ENCODE measurements around the gene DNPH1. TPM values are rescaled to one million over a fixed set of nuclear protein-coding genes. Genes with fewer than 3 reads are reported as not detected.

Gene DNPH1
- total and polyA plus RNA-seq, 2 of the 8 experiments (the other 6 are each of a cell fraction or from before 2014, with no cell fraction given) = 33.9 to 134 TPM

GRCh38 chr6:43219119-43219518 is 10.2 kb downstream of the DNPH1 start:
- H3K36me3 ChIP-seq (ENCODE audit: control insufficient read depth in 2 of 4, insufficient read depth in 4 of 4, low read length in 3 of 4) = no peaks in the 10 kb centered on the region; a peak in 1 of 8 replicates
- H3K56ac ChIP-seq (replicated peaks; ENCODE audit: insufficient read length, low read depth, low read length) = no peak overlapping the region
- no peak overlapping the region for H4K8ac ChIP-seq (ENCODE audit: extremely low read depth, insufficient read depth, low read length)
- H3K4me2 ChIP-seq (ENCODE audit: insufficient read depth in 1 of 2, low read depth in 2 of 2, low read length in 2 of 2) = no peak overlapping the region
- no peaks in the 10 kb centered on the region for H3K23me2 ChIP-seq (ENCODE audit: low read depth, low read length)
- H2BK20ac ChIP-seq (ENCODE audit: low read length) = no peak overlapping the region
- H2BK15ac ChIP-seq (ENCODE audit: low read length) = no peak overlapping the region
- FAIRE-seq (no peak), DNase-seq (ENCODE audit: low read depth in 1 of 2, low spot score in 2 of 2) (no peak)
- no peak overlapping the region for H3K14ac ChIP-seq (ENCODE audit: insufficient read length)
- CTCF ChIA-PET (ENCODE audit: partially characterized antibody) = interaction anchor here (0.6 to 3.2 kb wide), 5 partner anchors 9 to 137 kb away, joined by 3 to 9 read pairs (median 4); no protein-coding TSS in a partner anchor
- H3K27me3 ChIP-seq (replicated peaks in 1 of 4; ENCODE audit: control insufficient read depth in 3 of 4, extremely low read depth in 1 of 4, insufficient read depth in 3 of 4, low read length in 3 of 4) = no peaks in the 10 kb centered on the region
- no peak overlapping the region for H2BK120ac ChIP-seq (replicated peaks; ENCODE audit: low read depth, low read length)
- no peak overlapping the region for H4K91ac ChIP-seq (replicated peaks; ENCODE audit: insufficient read length, low read length)
- no peak overlapping the region for H3K9ac ChIP-seq (replicated peaks in 1 of 4; ENCODE audit: extremely low read depth in 1 of 4, low read depth in 3 of 4, low read length in 3 of 4)
- 0 out of 2 replicates have a peak, but pooled peaks cover 2% of the 10 kb centered on the region for H3K79me1 ChIP-seq (ENCODE audit: low read depth, low read length)
- H2AK5ac ChIP-seq (ENCODE audit: low read depth, low read length) = no peak overlapping the region
- no peaks in the 10 kb centered on the region for H3K9me3 ChIP-seq (ENCODE audit: insufficient read depth in 2 of 2, low read depth in 1 of 2, low read length in 1 of 2)
- WGBS, 2 experiments (ENCODE audit: extremely low coverage in 1 of 2, insufficient coverage in 1 of 2, insufficient read length in 1 of 2, insufficient replicate concordance in 2 of 2, low coverage in 1 of 2, low lambda C conversion rate in 2 of 2, missing lambda C conversion rate in 1 of 2) = 89% methylated on average over 3 of the region's 3 CpGs; no CpG with 5 or more reads in 1 of the 2 experiments
- H3K27ac ChIP-seq (ENCODE audit: low read depth, low read length) = no peak overlapping the region
- peaks cover 0 to 4% (median 0%) of the 10 kb centered on the region in 4 experiments; a peak in 1 of 7 replicates for H3K4me1 ChIP-seq (replicated peaks in 1 of 4; ENCODE audit: control insufficient read depth in 3 of 4, insufficient read depth in 4 of 4, low read length in 3 of 4)
- H2BK12ac ChIP-seq (ENCODE audit: low read depth, low read length) = no peak overlapping the region
- no peak overlapping the region for H2BK5ac ChIP-seq (ENCODE audit: low read depth, low read length)
- POLR2A ChIA-PET (ENCODE audit: partially characterized antibody) = interaction anchor here (1.0 to 2.5 kb wide), 5 partner anchors 10 to 45 kb away, joined by 3 to 8 read pairs (median 3); no protein-coding TSS in a partner anchor
- no peak for TF ChIP-seq TEAD4 (IDR thresholded peaks at IDR 0.05; ENCODE audit: low read depth, low read length)
- TF ChIP-seq TAF1 (IDR thresholded peaks at IDR 0.05; ENCODE audit: low read depth, low read length) = no peak
- TF ChIP-seq EGR1 (IDR thresholded peaks at IDR 0.05; ENCODE audit: borderline replicate concordance, low read depth, low read length) = no peak
- TF ChIP-seq CHD2 (IDR thresholded peaks at IDR 0.05; ENCODE audit: low read length) = no peak
- no peak for TF ChIP-seq BCL11A (IDR thresholded peaks at IDR 0.05; ENCODE audit: low read depth in 2 of 2, low read length in 2 of 2)
- TF ChIP-seq FOSL1 (IDR thresholded peaks at IDR 0.05; ENCODE audit: insufficient read depth, low read depth, low read length) = no peak
- TF ChIP-seq POLR2AphosphoS5 (IDR thresholded peaks at IDR 0.05; ENCODE audit: low read depth, low read length) = no peak
- TF ChIP-seq SP4 (IDR thresholded peaks at IDR 0.05; ENCODE audit: low read length) = no peak
- no peak for TF ChIP-seq ATF2 (IDR thresholded peaks at IDR 0.05; ENCODE audit: low read length)
- no peak for TF ChIP-seq KDM4A (IDR thresholded peaks at IDR 0.05; ENCODE audit: low read depth, low read length, severe bottlenecking)
- H4K20me1 ChIP-seq (replicated peaks in 1 of 2; ENCODE audit: control insufficient read depth in 1 of 2, insufficient read depth in 2 of 2, low read length in 2 of 2) = peaks cover 5% of the 10 kb centered on the region in 2 experiments
- no peaks in the 10 kb centered on the region for H3K79me2 ChIP-seq (ENCODE audit: control insufficient read depth in 1 of 2, insufficient read depth in 2 of 2, low read length in 2 of 2)
- H4K5ac ChIP-seq (ENCODE audit: insufficient read length, low read depth, low read length) = no peak overlapping the region
- H3K23ac ChIP-seq (ENCODE audit: insufficient read length) = no peak overlapping the region
- no peak overlapping the region for H3K18ac ChIP-seq (ENCODE audit: extremely low read depth, low read length)
- H3K4me3 ChIP-seq (ENCODE audit: extremely low read depth in 1 of 4, insufficient read depth in 2 of 4, low read depth in 3 of 4, low read length in 4 of 4) = no peak overlapping the region
- no peak overlapping the region for H2AFZ ChIP-seq (ENCODE audit: low read length)
- H3K4ac ChIP-seq (replicated peaks; ENCODE audit: insufficient read length, low read depth, low read length) = no peak overlapping the region
